HG03064 (cell line): ENCODE measurements around the gene GARNL3.

ENCODE experiments used
- ATAC-seq: cut with Tn5 transposase; IDR thresholded peaks from one replicate; pipeline ENCODE4 v1.9.1; 2021; ENCODE audit warnings: low read depth; ENCODE audit not compliant: unreplicated experiment

The GARNL3 gene

DNA sequence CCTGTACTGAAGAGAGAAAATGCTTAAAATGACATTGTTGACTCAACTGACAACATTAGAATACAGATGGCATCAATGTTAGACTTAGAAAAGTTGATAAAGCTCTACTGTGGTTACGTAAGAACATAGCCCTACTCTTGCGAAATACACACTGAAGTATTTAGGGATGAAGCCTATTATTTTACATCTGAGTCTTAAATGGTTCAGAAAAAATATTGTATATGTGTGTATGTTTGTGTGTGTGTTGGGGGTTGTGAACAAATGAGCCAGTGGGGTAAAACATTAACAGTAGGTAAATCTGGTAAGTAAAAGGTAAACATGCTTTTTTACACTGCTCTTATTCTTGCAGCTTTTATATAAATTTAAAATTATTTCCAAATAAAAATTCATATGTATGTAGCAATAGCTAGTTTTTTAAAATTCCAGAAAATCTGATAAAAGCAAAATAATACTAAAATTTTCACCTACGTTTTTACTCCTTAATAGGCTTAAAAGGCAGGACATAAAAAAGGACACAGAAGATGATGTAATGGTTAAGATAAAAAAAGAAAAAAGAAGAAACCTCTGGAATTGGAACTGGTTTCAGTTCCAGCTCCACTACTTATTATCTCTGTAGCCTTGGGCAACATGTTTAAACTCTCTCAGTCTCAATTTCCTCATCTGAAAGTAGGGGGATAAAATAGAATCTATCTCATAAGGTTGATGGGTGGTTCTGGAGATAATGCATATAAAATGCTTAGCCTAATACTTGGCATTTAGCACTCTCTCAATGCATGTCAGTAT, 44.3 kb downstream of the GARNL3 start:
- no peak for ATAC-seq

DNA sequence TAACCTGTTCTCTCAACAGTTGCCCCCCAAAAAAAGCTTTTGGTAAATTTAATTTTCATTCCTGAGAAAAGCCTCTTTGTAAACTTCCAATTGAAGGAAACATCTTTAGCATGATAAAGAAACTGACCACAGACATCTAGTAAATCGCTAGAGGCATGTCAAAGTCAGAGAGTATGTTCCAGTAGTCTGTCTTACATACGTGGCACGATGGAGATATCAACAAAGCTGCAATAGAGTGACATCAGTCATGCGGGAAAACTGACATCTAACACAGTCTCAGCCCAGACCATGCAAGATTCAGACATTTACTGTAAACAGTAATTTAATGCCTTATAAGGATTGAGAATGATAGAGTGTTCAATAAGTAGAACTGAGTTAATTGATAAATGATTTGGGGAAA, 45.1 kb downstream of the GARNL3 start:
- ATAC-seq, result no peak

DNA sequence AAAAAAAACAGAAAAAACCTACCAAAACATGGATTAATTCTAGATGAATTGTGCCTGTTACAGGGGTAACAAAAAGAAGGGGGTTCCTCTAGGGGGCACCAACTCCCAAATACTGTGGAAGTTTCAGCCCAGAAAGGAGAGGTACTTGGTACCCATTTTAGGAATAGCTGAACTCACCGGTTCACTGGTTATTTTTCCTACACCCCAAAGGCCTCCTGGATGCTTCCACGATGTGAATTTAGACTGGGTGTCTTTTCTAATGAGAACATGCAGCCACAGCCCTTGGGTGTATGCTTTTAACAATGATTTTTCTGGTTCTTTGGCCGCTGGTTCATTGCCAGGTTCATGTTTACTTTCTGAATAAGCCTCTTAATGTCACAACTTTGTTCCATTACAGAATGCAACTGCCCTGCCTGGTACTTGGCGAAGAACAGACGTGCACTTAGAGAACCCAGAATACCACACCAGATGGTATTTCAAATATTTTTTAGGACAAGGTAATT, 46.7 kb downstream of the GARNL3 start:
- no peak for ATAC-seq

DNA sequence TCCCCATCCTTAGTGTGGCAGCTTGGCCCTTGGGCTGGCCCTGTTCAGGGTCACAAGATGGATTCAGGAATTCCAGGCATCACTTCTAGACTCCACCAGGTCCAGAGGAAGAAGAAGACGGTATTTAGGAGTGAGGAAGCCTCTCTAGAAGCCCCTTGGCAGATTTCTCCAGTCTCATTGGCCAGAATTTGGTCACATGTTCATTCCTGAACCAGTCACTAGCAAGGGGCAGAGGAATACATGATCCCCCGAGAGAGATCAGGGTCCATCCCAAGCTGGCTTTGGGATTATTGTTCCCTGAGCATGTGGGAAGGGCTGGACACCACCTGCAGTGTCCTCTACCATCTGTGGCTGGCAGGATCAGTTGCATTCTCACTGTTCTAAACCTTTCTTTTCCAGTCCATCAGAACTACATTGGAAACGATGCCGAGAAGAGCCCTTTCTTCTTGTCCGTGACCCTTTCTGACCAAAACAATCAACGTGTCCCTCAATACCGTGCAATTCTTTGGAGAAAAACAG, 48.5 kb downstream of the GARNL3 start:
- no peak for ATAC-seq

DNA sequence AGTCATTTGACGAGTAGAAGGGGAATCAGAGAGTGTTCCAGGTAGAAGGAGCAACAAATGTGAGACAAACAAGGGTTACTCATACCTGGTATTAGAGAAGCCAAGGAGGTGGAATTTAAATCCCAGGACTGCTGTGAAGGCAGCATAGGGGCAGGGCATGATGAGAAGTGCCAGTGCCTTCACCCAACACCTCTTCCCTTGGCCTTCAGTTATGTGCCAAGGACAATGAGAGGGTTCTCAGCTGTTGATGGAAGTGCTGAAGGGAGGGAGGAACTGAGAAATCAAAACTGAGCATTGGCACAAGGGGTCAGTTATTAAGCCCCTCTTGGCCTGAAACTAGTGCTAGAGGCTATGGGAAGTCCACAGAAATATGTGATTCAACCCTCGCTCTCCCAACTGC, 50.3 kb downstream of the GARNL3 start:
- no peak for ATAC-seq

DNA sequence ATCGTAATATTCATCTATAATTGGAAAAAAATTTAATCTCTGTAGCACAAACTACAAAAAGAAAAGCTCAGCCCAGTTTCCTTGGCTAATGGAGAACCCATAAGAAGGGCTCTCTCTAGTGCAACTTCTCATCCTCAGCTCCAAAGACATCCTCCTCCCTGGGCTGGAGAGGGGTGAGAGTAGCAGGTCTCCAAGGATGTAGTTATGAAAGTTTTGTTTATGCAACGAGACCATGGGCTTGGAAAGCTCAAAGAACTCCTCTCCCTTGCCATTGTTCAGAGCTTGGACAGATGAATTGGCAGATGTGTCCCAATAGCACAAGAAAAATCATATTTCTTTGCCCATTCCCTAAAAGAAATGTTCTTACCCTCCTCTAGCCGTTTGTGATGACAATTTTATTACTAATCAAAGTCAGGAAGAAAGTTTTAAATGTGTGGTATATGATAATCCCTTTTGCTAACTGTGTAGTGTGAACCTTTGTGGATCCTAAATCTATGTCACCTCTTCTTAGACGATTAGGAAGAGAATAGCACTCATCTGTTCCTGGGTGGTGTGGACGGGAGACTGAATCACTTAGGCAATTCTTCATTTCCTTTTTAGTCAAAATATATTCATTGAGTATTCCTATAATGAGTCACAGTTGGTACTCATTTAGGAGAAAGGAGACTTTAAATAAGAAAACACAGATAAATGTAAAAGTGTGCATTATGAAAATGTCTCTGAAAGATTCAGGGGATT, 52.2 kb downstream of the GARNL3 start:
- ATAC-seq, result no peak

DNA sequence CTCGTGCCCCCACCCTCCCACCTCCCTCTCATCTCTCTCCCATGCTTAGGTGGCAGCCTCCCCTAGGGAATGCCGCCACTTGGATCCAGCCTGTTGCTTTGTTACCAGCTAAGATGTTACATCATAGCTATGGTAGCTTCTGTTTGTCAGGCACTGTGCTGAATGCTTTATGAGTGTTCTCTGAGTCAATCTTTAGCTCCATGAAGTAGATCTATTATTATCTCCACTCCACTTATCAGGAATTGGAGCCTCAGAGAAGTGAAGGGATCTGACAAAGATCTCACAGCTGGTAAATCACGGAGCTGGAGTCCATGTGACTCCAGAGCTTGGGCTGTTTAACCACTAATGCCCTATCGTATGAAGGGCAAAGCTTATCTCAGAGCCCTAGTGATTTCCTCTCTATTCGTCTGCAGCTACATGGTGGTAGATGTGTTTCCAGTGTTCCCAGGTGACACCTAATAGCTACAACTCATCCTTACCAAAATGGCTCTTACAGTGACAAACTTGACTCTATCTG, 54.1 kb downstream of the GARNL3 start:
- ATAC-seq, result no peak

DNA sequence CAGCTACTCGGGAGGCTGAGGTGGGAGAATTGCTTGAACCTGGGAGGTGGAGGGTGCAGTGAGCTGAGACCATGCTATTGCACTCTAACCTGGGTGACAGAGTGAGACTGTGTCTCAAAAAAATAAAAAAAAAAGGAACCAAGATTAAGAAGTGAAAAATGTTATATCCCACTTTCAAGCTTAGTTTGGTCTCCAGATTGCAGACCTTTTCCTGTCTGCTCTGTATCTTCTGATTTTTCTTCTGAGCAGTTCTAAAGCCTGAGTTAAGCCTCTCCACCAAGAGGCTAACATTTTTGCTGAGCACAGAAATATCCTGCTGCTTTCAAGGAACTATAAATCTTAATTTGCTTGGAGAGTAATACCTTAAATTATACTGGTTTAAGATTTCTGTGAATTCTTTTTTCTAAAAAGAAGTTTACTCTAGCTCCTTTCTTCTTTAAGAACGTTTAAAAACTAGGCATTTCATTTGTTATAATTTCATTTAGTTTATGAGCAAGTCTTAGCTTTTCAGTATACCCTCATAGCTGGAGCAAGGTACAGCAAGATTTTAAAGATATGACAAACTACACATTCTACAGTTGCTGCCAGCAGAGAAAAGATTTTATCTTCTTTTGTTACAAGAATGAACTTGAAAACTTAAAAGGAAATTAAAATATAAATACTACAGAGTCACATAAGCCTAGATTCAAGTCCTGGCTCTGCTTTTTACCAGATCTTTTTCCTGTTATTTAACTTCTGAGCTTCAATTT, 55.0 kb downstream of the GARNL3 start:
- ATAC-seq, result no peak

DNA sequence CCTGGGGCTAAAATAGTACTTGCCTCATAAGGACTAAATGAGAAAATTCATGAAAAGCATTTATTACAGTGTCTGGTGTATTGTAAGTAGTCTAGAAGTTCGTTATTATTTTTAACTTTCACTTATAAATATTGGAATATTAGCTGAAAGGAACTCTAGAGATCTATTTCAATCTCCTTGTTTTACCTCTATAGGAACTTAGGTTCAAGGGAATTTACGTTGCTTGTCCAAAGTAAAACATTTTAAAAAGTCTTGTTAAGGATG, 55.5 kb downstream of the GARNL3 start:
- no peak for ATAC-seq

DNA sequence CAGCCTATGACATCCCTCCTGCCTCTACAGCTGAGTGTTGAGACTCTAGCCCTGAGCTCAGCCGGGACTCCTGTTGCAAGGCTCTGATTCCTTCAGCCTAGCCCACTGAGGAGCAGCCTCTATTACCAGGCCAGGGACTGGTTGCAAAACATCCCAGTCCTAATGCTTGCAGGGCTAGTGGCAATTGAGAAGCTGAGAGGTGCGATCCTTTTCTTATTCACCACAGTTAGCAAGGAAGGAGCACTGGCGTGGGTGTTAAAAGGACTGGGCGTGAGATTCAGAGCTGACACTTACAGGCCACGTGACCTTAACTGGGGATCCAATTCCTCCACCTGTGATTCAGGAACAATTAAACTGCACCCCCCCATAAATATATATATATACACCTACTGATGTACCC, 58.8 kb downstream of the GARNL3 start:
- no peak for ATAC-seq

DNA sequence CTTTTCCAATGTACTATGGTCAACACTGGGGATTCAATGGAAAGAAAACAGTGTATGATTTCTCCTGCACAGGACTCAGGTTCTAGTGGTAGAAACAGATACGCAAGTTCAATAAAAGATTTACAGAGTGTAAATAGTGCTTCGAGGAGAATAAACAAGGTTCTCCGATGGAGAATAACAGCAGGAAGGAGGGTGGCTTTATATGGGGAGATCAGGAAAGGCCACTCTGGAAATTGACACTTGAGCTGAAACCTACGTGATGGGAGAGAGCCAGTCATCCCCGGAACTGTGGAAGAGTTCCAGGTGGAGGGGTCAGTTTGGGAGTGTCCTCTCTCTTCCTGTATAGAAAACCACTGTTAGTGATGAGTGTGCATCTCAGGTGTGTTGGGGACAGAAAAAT, 65.9 kb downstream of the GARNL3 start:
- no peak for ATAC-seq

DNA sequence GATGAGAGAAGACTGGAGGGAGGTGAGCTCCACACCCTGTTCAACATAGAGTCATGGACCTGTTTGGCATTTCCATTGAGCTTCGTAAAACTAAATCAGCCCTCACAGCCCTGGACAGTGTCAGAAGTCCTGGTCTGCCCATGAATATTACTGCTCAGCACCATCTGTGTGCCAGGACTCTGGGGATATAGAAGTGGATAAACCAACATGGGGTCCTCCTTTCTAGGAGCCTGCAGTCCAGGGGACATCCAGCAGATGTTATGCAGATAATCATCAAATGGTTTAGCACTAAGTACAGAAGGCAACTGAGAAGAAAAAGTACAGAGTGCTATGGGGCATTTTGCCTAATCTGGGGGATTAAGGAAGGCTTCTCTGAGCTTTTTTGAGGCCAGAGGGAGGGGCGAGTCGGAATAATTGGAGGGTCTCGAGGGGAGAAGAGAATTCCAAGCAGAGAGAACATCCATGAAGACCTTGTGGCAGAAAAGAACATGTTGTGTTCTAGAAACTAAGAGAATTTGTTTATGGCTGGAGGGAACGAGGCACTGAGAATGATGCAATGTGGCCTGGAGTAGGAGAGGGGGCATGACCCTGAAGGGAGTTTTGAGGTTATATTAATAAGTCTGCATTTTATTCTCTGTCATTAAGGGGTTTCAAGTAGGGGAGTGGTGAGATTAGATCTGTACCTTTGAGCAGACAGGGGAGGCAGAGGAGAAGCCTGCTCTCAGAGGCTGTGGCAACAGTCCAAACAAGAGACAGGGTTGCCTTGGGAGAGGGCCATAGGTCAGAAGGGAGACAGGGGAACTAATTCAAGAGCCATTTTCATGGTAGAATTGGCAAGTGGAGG, 68.9 kb downstream of the GARNL3 start:
- ATAC-seq, result no peak

DNA sequence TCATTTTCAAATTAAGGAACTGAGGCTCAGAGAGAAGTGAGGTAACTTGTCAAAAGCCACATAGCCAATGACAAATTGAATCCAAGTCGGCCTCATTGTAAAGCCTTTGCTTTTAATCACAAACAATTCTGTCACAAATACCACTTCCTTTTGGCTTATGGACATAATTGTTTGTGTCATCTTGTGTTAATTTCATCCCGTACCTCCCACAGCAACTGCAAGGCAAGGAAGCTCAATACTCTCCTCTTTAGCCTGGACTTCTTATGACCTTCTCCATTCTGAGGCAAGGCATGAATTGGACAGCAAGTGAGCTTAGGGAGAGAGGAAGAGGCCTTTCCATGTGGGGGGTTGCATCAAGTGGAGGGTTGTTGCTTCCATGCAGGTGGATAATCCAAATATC, 70.2 kb downstream of the GARNL3 start:
- ATAC-seq, result no peak

DNA sequence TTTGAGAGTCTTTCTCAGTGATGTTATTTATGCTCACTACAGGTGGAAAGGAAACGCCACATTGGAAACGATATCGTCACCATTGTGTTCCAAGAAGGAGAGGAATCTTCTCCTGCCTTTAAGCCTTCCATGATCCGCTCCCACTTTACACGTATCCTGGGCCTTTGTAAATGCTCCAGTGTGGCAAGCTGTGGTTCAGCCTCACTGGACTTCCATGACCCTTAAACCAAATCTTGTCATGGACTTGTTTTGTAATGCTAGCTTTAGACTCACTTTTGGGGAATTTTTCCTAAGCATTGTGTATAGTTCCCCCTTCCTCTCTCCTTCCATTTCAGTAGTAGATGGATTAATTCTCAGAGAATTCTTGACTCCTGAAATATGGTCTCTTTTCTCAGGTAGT, 71.5 kb downstream of the GARNL3 start:
- no peak for ATAC-seq

DNA sequence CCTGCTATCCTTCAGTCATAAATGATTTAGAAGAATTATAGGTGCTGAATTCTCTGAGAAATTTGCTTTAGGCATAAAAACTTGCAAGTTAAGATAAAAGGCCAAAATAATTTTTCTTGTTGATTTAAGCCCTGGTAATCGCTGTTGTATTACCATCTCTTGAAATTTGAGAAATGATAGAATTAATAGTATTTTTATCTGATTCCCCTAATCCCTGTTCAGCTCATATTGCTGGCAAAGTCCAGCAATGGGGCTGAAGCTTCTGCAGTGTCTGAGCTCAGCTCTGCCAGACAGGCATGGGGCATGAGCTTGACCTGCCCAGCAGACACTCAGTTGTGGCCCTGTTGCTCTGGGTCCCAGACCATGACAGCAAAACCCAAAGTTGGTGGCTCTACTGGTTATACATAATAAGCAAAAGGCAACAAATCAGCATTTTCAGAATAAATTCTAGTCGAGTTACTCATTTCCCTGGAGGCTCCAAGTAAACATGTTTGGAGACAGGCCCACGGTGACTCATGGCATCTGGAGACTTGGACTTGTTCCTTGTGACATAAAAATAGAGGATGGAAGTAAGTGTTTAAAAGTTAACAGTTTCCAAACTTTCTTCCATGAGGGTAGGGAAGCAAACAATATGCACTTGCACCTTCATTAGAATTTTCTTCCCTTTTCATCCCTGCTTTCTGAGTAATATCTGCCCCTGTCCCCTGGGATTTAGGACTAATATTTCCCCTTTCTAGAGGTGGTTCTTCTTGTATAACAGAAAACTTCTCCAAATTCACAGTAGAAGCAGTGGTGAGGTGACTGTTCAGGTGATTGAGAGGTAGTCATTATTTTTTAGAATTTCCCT, 72.2 kb downstream of the GARNL3 start:
- no peak for ATAC-seq

DNA sequence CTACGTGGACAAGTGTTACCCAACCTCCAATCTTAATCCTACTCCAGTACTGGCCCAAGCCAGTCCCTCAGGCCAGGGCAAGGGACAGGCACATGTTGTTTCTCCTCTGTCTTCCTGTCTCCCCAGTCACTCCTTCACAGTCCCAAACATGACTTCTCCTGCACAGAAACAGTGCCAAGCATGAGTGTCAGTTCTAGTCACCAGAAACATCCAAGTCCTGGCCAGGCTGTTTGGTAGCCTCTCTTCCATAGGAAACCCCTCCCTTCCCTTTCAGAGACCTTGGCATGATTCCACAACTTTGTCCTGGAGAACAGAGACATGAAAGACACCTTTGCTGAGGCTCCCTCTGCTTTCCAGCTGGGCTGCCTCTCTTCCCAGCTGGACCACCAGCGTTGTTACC, 76.1 kb downstream of the GARNL3 start:
- no peak for ATAC-seq

DNA sequence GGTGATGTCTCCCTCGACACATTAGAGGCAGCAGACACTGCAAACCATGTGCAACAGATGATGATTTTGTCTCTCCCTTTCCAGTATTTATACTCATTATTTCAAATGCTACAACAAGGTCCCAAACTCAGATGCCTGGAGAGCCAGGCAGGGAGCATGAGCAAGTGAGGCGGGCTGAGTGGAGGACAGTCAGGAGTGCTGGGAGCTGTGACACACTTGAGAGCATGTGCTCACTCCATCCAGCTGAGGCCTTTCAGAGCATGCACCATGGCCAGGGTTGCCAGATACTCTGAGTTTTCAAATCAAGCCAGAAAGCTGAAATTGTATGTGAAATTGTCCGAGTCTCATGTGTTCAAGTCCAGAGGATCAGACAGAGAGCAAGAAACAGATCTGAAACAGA, 76.6 kb downstream of the GARNL3 start:
- no peak for ATAC-seq

DNA sequence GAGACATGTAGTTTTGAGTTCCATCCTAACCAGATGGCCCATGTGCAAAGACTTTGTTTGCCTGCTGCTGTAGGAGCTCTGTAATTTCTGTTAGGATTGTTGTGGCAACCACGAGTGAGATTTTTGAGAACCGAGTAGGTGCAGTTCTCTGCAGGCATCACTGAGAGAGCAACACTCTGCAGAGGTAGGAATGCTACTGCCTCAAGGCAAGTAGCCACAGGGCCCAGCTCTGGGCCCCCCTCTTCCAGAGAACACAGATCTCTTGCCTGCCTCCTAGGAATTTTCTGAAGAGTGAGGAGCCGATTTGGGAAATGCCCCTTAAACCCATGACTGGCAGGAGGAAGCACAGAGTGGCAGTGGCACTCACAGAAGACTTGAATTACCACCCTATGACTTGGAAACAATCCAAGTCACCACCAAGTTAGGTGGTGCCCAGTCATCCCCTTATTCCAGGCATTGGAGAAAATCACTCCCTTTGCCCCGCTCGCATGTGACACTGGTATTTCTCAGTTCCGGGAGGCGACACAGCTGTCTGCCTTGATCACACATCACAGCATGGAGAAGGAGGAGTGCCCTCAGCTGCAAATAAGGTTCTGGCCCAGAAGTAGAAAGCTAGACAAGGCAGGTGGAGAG, 79.9 kb downstream of the GARNL3 start:
- ATAC-seq, result no peak

DNA sequence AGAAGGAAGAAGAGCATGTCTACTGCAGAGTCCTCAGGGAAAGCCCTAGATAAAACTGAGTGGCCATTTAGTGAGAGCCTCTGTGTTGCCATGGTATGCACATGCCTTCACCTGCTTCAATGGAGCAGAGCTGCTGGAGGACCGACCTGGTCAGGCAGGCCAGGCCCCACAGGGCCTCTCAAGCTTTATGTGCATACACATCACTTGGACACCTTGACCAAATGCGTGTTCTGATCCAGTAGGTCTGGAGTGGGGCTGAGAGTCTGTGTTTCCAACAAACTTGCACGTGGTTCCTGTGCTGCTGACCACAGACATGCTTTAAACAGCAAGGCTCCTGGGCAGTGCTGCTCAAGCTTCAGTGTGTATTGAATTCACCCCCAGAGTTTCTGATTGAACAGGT, 81.0 kb downstream of the GARNL3 start:
- no peak for ATAC-seq
